ENCODE results near the gene AXIN2.

The AXIN2 gene

GRCh38 chr17:65554553-65555223 lies 6.8 kb downstream of the AXIN2 start:
- FAIRE-seq (no peak), DNase-seq (ENCODE audit: low spot score) (no peak)

- FAIRE-seq (no peak), DNase-seq (ENCODE audit: low spot score) (no peak)
Observed at GRCh38 chr17:65553646-65554552, 7.5 kb downstream of the AXIN2 start.

- FAIRE-seq = no peak
- no peak for DNase-seq (ENCODE audit: low spot score)
Observed at GRCh38 chr17:65553009-65553645, 8.3 kb downstream of the AXIN2 start.

GRCh38 chr17:65552214-65552613 lies 9.2 kb downstream of the AXIN2 start:
- DNase-seq (ENCODE audit: low spot score) = no peak
- no peak for FAIRE-seq

GRCh38 chr17:65551267-65552040 lies 10.0 kb downstream of the AXIN2 start:
- FAIRE-seq = no peak
- DNase-seq (ENCODE audit: low spot score) = no peak

GRCh38 chr17:65550758-65551157 lies 10.7 kb downstream of the AXIN2 start:
- DNase-seq (ENCODE audit: low spot score) (no peak), FAIRE-seq (no peak)

GRCh38 chr17:65550075-65550662 lies 11.3 kb downstream of the AXIN2 start:
- FAIRE-seq = no peak
- no peak for DNase-seq (ENCODE audit: low spot score)

GRCh38 chr17:65548269-65548969 lies 13.0 kb downstream of the AXIN2 start:
- FAIRE-seq = no peak

GRCh38 chr17:65547253-65547670 lies 14.2 kb downstream of the AXIN2 start:
- FAIRE-seq = no peak
- no peak for DNase-seq (ENCODE audit: low spot score)

More at GRCh38 chr17:65548269-65548969, 13.0 kb downstream of the AXIN2 start:
- no peak for DNase-seq (ENCODE audit: low spot score)

GRCh38 chr17:65546579-65546978 lies 14.9 kb downstream of the AXIN2 start:
- FAIRE-seq = no peak
- DNase-seq (ENCODE audit: low spot score) = no peak

- FAIRE-seq (no peak), DNase-seq (ENCODE audit: low spot score) (no peak)
Observed at GRCh38 chr17:65545705-65546523, 15.5 kb downstream of the AXIN2 start.

GRCh38 chr17:65544672-65545071 lies 16.8 kb downstream of the AXIN2 start:
- DNase-seq (ENCODE audit: low spot score) (no peak), FAIRE-seq (no peak)

- no peak for FAIRE-seq
- DNase-seq (ENCODE audit: low spot score) = no peak
Observed at GRCh38 chr17:65542610-65543009, 18.8 kb downstream of the AXIN2 start.

- DNase-seq (ENCODE audit: low spot score) (no peak), FAIRE-seq (no peak)
Observed at GRCh38 chr17:65542067-65542466, 19.4 kb downstream of the AXIN2 start.

GRCh38 chr17:65541453-65541852 lies 20.0 kb downstream of the AXIN2 start:
- FAIRE-seq (no peak), DNase-seq (ENCODE audit: low spot score) (no peak)

GRCh38 chr17:65539630-65540266 lies 21.7 kb downstream of the AXIN2 start:
- FAIRE-seq = no peak
- no peak for DNase-seq (ENCODE audit: low spot score)

- no peak for FAIRE-seq
- no peak for DNase-seq (ENCODE audit: low spot score)
Observed at GRCh38 chr17:65538675-65539529, 22.5 kb downstream of the AXIN2 start.

Data from urothelium cell line (cell line).